Measurements from ENCODE around the gene USP10.

The USP10 gene

GRCh38 chr16:84715854-84716253 lies 16.1 kb downstream of the USP10 start:
- no peak for TF ChIP-seq REST (IDR thresholded peaks at IDR 0.05; ENCODE audit: low read depth)
- no peak for TF ChIP-seq USF1 (IDR thresholded peaks at IDR 0.05)
- TF ChIP-seq EGR1 (IDR thresholded peaks at IDR 0.05) = no peak
- no peak for TF ChIP-seq CEBPB (IDR thresholded peaks at IDR 0.05)
- TF ChIP-seq MAX (IDR thresholded peaks at IDR 0.05) = no peak
- TF ChIP-seq NFIC (IDR thresholded peaks at IDR 0.05) = no peak
- no peak for TF ChIP-seq ZBTB7A (IDR thresholded peaks at IDR 0.05; ENCODE audit: low read depth)
- TF ChIP-seq RAD21 (IDR thresholded peaks at IDR 0.05; ENCODE audit: low read depth) = no peak
- no peak for TF ChIP-seq YY1 (IDR thresholded peaks at IDR 0.05; ENCODE audit: low read depth)
- TF ChIP-seq FOXM1 (IDR thresholded peaks at IDR 0.05; ENCODE audit: borderline replicate concordance, low read depth) = no peak
- no peak for TF ChIP-seq CREB1 (IDR thresholded peaks at IDR 0.05; ENCODE audit: low read depth)

- TF ChIP-seq TEAD4 (IDR thresholded peaks at IDR 0.05) = no peak
- TF ChIP-seq ZBTB7A (IDR thresholded peaks at IDR 0.05; ENCODE audit: low read depth) = no peak
- TF ChIP-seq REST (IDR thresholded peaks at IDR 0.05; ENCODE audit: low read depth) = no peak
- TF ChIP-seq RAD21 (IDR thresholded peaks at IDR 0.05; ENCODE audit: low read depth) = no peak
- TF ChIP-seq CREB1 (IDR thresholded peaks at IDR 0.05; ENCODE audit: low read depth) = no peak
- no peak for TF ChIP-seq MAX (IDR thresholded peaks at IDR 0.05)
- TF ChIP-seq TCF12 (IDR thresholded peaks at IDR 0.05; ENCODE audit: low read depth) = no peak
- TF ChIP-seq USF1 (IDR thresholded peaks at IDR 0.05) = no peak
- TF ChIP-seq CEBPB (IDR thresholded peaks at IDR 0.05) = no peak
- TF ChIP-seq TAF1 (IDR thresholded peaks at IDR 0.05; ENCODE audit: low read depth) = no peak
- TF ChIP-seq YY1 (IDR thresholded peaks at IDR 0.05; ENCODE audit: low read depth) = no peak
- TF ChIP-seq NFIC (IDR thresholded peaks at IDR 0.05) = no peak
- no peak for TF ChIP-seq FOXM1 (IDR thresholded peaks at IDR 0.05; ENCODE audit: borderline replicate concordance, low read depth)
- no peak for TF ChIP-seq EP300 (IDR thresholded peaks at IDR 0.05; ENCODE audit: borderline replicate concordance)
- no peak for TF ChIP-seq EGR1 (IDR thresholded peaks at IDR 0.05)
These were observed 16.9 kb downstream of the USP10 start for GRCh38 chr16:84716740-84717139.

GRCh38 chr16:84717484-84717883 lies 17.7 kb downstream of the USP10 start:
- no peak for TF ChIP-seq EGR1 (IDR thresholded peaks at IDR 0.05)
- no peak for TF ChIP-seq ZBTB7A (IDR thresholded peaks at IDR 0.05; ENCODE audit: low read depth)
- TF ChIP-seq YY1 (IDR thresholded peaks at IDR 0.05; ENCODE audit: low read depth) = no peak
- no peak for TF ChIP-seq REST (IDR thresholded peaks at IDR 0.05; ENCODE audit: low read depth)
- TF ChIP-seq NFIC (IDR thresholded peaks at IDR 0.05) = no peak

GRCh38 chr16:84720177-84720579 lies 20.4 kb downstream of the USP10 start:
- no peak for TF ChIP-seq MAX (IDR thresholded peaks at IDR 0.05)
- TF ChIP-seq TEAD4 (IDR thresholded peaks at IDR 0.05) = no peak
- TF ChIP-seq NFIC (IDR thresholded peaks at IDR 0.05) = no peak
- no peak for TF ChIP-seq TAF1 (IDR thresholded peaks at IDR 0.05; ENCODE audit: low read depth)
- TF ChIP-seq RAD21 (IDR thresholded peaks at IDR 0.05; ENCODE audit: low read depth) = no peak
- TF ChIP-seq EGR1 (IDR thresholded peaks at IDR 0.05) = no peak
- TF ChIP-seq FOXM1 (IDR thresholded peaks at IDR 0.05; ENCODE audit: borderline replicate concordance, low read depth) = no peak
- no peak for TF ChIP-seq USF1 (IDR thresholded peaks at IDR 0.05)
- no peak for TF ChIP-seq CEBPB (IDR thresholded peaks at IDR 0.05)
- no peak for TF ChIP-seq TCF12 (IDR thresholded peaks at IDR 0.05; ENCODE audit: low read depth)
- no peak for TF ChIP-seq EP300 (IDR thresholded peaks at IDR 0.05; ENCODE audit: borderline replicate concordance)
- no peak for TF ChIP-seq REST (IDR thresholded peaks at IDR 0.05; ENCODE audit: low read depth)
